Panc1 (cell line): ENCODE measurements around the gene ACER3. TPM values are rescaled to one million over a fixed set of nuclear protein-coding genes. Genes with fewer than 3 reads are reported as not detected.

Experiments used
- ATAC-seq: fragments of 200-7000 bp; cut with Tn5 transposase; 2 replicates; pipeline ENCODE4 v1.9.1; 2020; ENCODE audit warnings: mild to moderate bottlenecking, moderate library complexity
- BruUV-seq: library from RNA; stranded (reverse); fragments of 400-500 nt; replicated peaks from 2 replicates; lab custom pipeline; 2021; lab: Mats Ljungman, UMichigan
- CTCF ChIA-PET: fragments of 300-600 bp; sonication (Branson Sonifier 250); formaldehyde crosslinking; loops from one replicate; lab custom pipeline; 2022; ENCODE audit warnings: antibody characterized with exemption; lab: Charles Lee
- POLR2A ChIA-PET: fragments of 300-600 bp; sonication (Branson Sonifier 250); formaldehyde crosslinking; loops from one replicate; lab custom pipeline; 2022; ENCODE audit warnings: antibody characterized with exemption; lab: Charles Lee
- DNase-seq: peaks from one replicate; pipeline ENCODE4 v3.0.0-alpha.2; 2010; ENCODE audit warnings: low read depth, low spot score
- H3K27ac ChIP-seq: 2 replicates; pipeline ENCODE4 v1.5.1; 2011; ENCODE audit warnings: mild to moderate bottlenecking, low read length, inconsistent platforms
- H3K27me3 ChIP-seq: fragments of 200-500 bp; sonication (Bioruptor generic); 2 replicates; pipeline ENCODE4 v1.6.0; 2014; ENCODE audit warnings: low read length, inconsistent platforms; ENCODE audit not compliant: control insufficient read depth, insufficient read depth
- H3K36me3 ChIP-seq: fragments of 200-500 bp; sonication (Bioruptor generic); 2 replicates; pipeline ENCODE4 v1.5.1; 2014; ENCODE audit warnings: inconsistent platforms, mild to moderate bottlenecking, low read length, moderate library complexity; ENCODE audit not compliant: control insufficient read depth, insufficient read depth
- H3K4me1 ChIP-seq: 2 replicates; pipeline ENCODE4 v1.5.1; 2011; ENCODE audit warnings: inconsistent platforms, mild to moderate bottlenecking, low read length, moderate library complexity; ENCODE audit not compliant: control insufficient read depth, insufficient read depth
- H3K4me3 ChIP-seq, 2 experiments: 2 replicates each; pipeline ENCODE4 v1.5.1; 2011 to 2012; ENCODE audit warnings: low read depth in 2 of 2, low read length in 2 of 2, mild to moderate bottlenecking in 2 of 2, inconsistent platforms in 1 of 2, moderate library complexity in 1 of 2
- H3K9me3 ChIP-seq: fragments of 200-500 bp; sonication (Bioruptor generic); 2 replicates; pipeline ENCODE4 v1.5.1; 2014; ENCODE audit warnings: low read depth, mild to moderate bottlenecking, inconsistent platforms, low read length, moderate library complexity; ENCODE audit not compliant: control insufficient read depth, insufficient read depth
- CTCF ChIP-seq: fragments of 450-650 bp; IDR thresholded peaks from 2 replicates; pipeline ENCODE4 v1.5.1; 2017; ENCODE audit warnings: mild to moderate bottlenecking
- POLR2AphosphoS5 ChIP-seq: IDR thresholded peaks from 2 replicates; pipeline ENCODE4 v1.6.1; 2012; ENCODE audit warnings: mild to moderate bottlenecking, low read depth, low read length, moderate library complexity
- REST ChIP-seq, 2 experiments: IDR thresholded peaks; 2 replicates each; pipeline ENCODE4 v1.6.1; 2011 to 2012; ENCODE audit warnings: low read depth in 2 of 2, control low read depth in 1 of 2, low read length in 1 of 2, mild to moderate bottlenecking in 1 of 2, moderate library complexity in 1 of 2; ENCODE audit not compliant: insufficient read depth in 1 of 2
- SIN3A ChIP-seq: IDR thresholded peaks from 2 replicates; pipeline ENCODE4 v1.6.1; 2012; ENCODE audit warnings: low read depth, mild to moderate bottlenecking, low read length, moderate library complexity, borderline replicate concordance; ENCODE audit not compliant: insufficient read depth
- TCF7L2 ChIP-seq: IDR thresholded peaks from 2 replicates; pipeline ENCODE4 v1.6.1; 2011; ENCODE audit warnings: mild to moderate bottlenecking, low read depth, low read length, inconsistent platforms
- in situ Hi-C: cut with HindIII; loops from 2 replicates; pipeline ENCODE4 v1.10.0; 2016; ENCODE audit warnings: low sequenced_read_pairs, low pct_unique_long_range_greater_than_20kb
- intact Hi-C: fragments of 100-400 bp; cut with micrococcal nuclease; formaldehyde crosslinking; loops from one replicate; pipeline ENCODE4 v1.10.0; 2022; ENCODE audit not compliant: unreplicated experiment
- total RNA-seq: library from RNA; stranded (reverse); gene quantifications from one replicate; pipeline ENCODE4 v1.2.1, GENCODE V29; 2021; ENCODE audit not compliant: unreplicated experiment

The ACER3 gene
- total RNA-seq, 1 experiment from 2014 or later: 41.8 TPM

- Histone ChIP-seq H3K9me3 (no peaks in the 10 kb centered on the region), H3K4me3 (no peak overlapping the region), H3K4me1 (no peaks in the 10 kb centered on the region), H3K27ac (no peak overlapping the region), H3K27me3 (no peaks in the 10 kb centered on the region), H3K36me3 (no peaks in the 10 kb centered on the region)
- CTCF ChIA-PET: no interaction called here
- no peak for ATAC-seq
- TF ChIP-seq TCF7L2: no peak
- no peak for TF ChIP-seq POLR2AphosphoS5
- no peak for TF ChIP-seq CTCF
- TF ChIP-seq SIN3A: no peak
- no peak for TF ChIP-seq REST (IDR thresholded peaks at IDR 0.05; ENCODE audit: insufficient read depth in 1 of 2, low read depth in 2 of 2, low read length in 1 of 2)
- in situ Hi-C loops: loop anchor here (10.0 kb wide), 1 partner anchor 121 kb away; no protein-coding TSS in a partner anchor
- intact Hi-C loops: no loop called here
- BruUV-seq: no TSS peak
- POLR2A ChIA-PET: no interaction called here
- no peak for DNase-seq
Observed at GRCh38 chr11:76955459-76956114, 94.9 kb downstream of the ACER3 start.

GRCh38 chr11:76962583-76963416, 102.1 kb downstream of the ACER3 start:
- intact Hi-C loops: no loop called here
- CTCF ChIA-PET: interaction anchor here (0.5 to 0.9 kb wide), 3 partner anchors 8 to 241 kb away, joined by 3 read pairs; no protein-coding TSS in a partner anchor
- H3K4me3 ChIP-seq: no peak overlapping the region

More at GRCh38 chr11:76962583-76963416, 102.1 kb downstream of the ACER3 start:
- ATAC-seq (no peak), DNase-seq (no peak)
- H3K9me3 ChIP-seq: no peaks in the 10 kb centered on the region
- H3K27ac ChIP-seq: no peak overlapping the region
- H3K36me3 ChIP-seq: no peaks in the 10 kb centered on the region
- H3K27me3 ChIP-seq: no peaks in the 10 kb centered on the region
- no peak for TF ChIP-seq REST (IDR thresholded peaks at IDR 0.05; ENCODE audit: insufficient read depth in 1 of 2, low read depth in 2 of 2, low read length in 1 of 2)
- no peak for TF ChIP-seq CTCF
- TF ChIP-seq SIN3A: no peak
- no peak for TF ChIP-seq TCF7L2
- no peak for TF ChIP-seq POLR2AphosphoS5
- no TSS peak for BruUV-seq
- H3K4me1 ChIP-seq: no peaks in the 10 kb centered on the region
- in situ Hi-C loops: no loop called here
- POLR2A ChIA-PET: no interaction called here
